GM18858 (cell line): Measurements from ENCODE around the gene MPRIP.
"Not testable (repeated sequence)": the region's sequence is repeated elsewhere in the genome, so short reads cannot be mapped to it uniquely, and the experiment has no call there.

Experiments
- ATAC-seq: cut with Tn5 transposase; IDR thresholded peaks from one replicate; pipeline ENCODE4 v1.9.1; 2021; ENCODE audit not compliant: unreplicated experiment

Gene MPRIP

GRCh38 chr17:17180741-17181525 lies 138.7 kb downstream of the MPRIP start:
- ATAC-seq, result no peak

GRCh38 chr17:17181666-17182597 lies 139.7 kb downstream of the MPRIP start:
- ATAC-seq, result peak; percentile 39

DNA sequence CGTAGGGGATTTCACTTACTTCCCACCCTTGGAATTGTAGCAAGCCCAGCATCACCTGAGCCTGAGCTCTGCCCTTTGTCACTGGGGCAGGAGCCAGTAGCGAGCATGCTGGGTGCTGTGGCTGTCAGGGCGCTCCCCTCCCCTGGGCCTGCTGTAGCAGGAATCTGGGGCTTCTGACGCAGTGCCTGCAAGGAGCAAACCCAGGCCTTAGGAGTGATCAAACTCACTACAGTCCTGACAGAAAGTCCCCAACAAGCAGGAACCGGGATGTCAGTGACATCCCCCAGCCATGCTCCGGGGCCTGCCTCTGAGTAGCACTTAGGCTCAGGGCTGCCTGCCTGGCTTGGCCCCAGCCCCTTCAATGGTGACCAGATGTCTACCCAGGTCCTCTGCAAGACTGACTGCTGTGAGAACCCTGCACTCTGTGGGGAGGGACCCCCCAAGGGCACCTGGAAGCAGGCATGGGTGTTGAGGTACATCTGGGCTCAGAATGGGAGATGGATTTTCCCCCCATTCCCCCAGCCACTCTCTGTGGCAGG lies 140.4 kb downstream of the MPRIP start:
- no peak for ATAC-seq

DNA sequence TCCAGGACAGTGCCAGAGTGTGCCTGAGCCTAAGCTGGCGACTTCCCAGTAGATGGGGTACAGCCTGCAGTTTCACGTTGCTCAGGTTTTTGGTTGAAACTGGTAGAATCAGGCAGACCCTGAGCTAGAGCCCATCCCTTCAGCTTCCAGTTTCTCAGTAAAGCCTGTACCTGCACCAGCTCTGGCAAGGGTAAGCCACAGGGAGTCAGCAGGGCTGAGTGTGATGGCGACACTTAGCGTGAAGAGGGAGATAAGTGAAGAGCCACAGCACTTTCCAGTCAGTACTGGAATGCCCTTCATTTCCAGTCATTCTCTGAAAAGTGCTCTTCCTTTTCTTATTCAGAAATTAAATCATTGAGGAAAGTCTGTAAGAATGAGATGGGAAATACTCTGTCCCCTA lies 141.5 kb downstream of the MPRIP start:
- ATAC-seq, result no peak

DNA sequence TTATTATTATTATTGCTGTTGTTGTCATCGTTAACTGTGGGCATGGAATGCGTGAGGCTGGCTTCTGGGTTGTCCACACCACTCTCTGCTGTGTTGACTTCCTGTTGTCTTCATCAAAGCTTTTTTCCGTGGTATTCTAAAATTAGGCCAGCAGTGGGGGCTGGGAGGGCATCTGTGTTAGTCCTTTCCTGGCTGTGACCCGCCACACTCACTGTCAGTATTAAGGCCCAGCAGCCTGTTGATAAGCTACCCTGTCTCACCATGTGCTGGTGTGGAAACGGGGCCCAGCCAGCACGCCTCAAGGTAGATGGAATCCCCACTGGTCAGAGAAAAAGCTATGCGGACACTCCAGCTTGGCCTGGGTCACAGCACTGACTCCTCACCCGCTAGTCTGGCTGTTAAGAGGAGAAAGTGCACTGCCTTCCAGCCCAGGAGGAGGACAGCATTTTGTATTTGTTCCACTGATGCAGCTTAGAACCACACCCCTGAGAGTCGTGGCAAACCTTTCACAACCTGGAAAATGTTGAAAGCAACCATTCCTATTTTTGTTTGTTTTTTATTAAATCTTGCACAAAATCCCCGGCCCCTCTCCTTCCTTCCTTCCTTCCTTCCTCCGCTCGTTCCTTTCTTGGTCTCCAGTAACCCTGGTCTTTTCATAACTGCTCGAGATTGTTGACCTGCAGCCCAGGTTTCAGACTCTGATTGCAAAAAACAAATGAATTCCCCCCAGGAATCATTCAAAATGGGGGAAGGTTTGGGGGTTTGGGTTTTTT lies 142.9 kb downstream of the MPRIP start:
- not testable (repeated sequence) for ATAC-seq

GRCh38 chr17:17186051-17186450 lies 143.8 kb downstream of the MPRIP start:
- peak; percentile 32 for ATAC-seq

DNA sequence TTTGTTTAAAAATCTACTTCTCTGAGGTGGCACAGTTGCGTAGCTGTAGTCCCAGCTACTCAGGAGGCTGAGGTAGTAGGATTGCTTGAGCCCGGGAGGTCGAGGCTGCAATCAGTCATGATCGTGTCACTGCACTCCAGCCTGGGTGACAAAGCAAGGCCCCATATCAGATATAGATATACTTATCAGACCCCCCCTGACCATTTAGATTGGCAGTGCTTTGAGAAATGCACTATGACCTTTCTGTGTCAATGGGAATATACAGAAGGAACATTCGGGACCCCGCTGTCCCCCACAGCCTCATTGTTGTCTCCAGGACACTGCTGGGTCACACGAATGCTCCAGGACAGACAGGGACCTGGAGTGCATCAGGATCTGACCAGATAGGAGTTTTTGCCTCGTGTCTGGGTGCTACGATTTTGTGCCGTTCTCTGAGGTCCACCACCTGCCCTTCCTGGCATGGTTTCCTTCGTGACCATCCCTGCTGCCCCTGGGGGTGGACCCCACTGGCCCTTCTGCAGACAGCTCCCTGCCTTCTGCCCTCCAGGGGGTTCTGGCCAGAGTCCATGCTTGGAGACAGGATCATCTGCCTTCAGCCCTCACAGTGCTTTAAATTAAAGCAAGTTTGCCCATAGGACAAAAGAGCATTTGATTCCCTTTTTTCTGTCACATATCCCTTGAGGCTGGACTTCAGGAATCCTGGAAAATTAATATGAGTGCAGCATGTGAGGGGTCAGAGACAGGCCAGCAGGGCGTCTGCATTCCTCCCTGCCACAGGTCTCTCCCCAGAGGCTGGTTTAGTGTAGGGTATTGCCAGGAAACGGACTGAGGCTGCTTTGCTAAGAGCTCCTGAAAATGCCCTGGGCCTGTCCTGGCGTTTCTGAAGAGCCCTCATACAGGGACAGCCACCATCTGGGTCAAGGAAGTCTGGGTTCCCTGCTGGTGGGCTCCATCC lies 144.6 kb downstream of the MPRIP start:
- no peak for ATAC-seq

DNA sequence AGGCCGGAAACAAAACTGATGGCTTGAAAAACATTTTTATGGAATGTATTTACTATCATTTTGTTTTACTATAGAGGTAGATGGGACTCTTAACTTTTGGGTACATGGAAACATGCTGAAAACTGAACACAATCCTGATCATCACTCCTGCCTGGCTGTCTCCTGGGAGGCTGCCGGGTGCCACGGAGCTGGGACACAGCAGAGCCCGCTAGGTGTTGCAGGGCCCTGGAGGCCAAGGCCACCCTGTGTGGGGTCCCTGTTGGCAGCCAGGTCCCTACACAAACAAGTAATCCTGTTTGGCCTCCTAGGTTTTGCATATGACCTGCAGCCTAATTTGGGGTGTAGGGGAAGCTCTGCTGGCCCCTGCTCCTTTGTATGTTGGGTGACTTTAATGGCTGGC lies 146.3 kb downstream of the MPRIP start:
- no peak for ATAC-seq

DNA sequence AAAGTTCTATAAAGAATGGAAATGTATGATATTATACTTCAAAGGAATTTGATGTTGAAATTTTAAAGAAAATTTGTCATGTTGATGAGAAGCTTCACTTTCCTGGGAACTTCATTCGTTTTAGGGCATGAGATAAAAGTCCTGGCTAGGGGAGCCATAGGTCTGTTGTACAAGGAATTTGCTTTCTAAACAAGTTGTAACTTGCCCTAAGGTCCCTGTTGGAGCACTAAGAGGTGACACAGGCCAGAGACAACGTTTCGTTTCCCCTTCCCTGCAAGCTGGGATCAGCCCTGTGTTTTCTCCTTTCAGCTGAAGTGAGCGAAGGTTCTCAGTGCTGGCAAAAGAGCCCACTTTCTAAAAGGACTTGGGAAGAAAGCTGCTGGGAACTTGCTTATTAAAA lies 147.3 kb downstream of the MPRIP start:
- no peak for ATAC-seq

- ATAC-seq, result no peak
These were observed 147.9 kb downstream of the MPRIP start for GRCh38 chr17:17190188-17190587.

DNA sequence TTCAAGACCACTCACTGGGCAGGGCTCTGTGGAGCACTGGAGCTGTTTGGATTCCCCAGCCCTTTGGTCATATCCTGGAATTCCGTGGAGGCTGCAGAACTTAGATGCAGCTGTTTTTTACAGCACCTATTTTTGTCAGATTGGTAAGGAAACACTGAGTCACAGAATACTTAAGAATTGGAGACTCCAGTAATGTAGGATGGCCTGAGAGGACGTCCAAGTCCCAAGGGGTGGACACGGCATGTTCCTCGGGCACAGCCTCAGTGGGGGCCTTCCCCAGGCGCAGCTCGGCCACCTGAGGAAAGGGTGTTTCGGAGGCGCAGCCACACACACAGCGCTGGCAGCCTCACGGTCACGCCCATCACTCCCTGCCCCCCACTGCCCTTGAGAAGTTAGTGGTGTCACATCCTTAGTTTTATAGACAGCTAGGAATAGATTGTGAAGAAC lies 149.1 kb downstream of the MPRIP start:
- ATAC-seq, result no peak

GRCh38 chr17:17191961-17192381 lies 149.7 kb downstream of the MPRIP start:
- no peak for ATAC-seq

- not testable (repeated sequence) for ATAC-seq
These were observed 153.2 kb downstream of the MPRIP start for GRCh38 chr17:17195466-17195865.

DNA sequence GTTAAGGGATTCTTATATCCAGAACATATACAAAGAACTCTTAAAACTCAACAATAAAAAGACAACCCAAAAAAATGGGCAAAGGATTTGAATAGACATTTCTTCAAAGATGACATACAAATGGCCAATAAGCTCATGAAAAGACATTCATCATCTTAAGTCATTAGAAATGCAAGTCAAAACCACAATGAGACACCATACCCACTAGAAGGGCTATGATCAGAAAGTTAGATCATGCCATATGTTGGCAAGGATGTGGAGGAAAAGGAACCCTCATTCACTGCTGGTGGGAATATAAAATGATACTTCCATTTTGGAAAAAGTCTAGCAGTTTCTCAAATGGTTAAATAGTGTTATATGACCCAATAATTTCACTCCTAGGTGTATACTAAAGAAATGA lies 154.5 kb downstream of the MPRIP start:
- ATAC-seq, result no peak

GRCh38 chr17:17198281-17198680 lies 156.0 kb downstream of the MPRIP start:
- ATAC-seq, result no peak

- no peak for ATAC-seq
These were observed 158.1 kb downstream of the MPRIP start for GRCh38 chr17:17200311-17200710.

GRCh38 chr17:17200831-17201230 lies 158.6 kb downstream of the MPRIP start:
- no peak for ATAC-seq

- ATAC-seq, result no peak
These were observed 159.0 kb downstream of the MPRIP start for GRCh38 chr17:17201271-17201670.

- ATAC-seq, result no peak
These were observed 159.7 kb downstream of the MPRIP start for GRCh38 chr17:17201907-17202306.
